ENCODE measurements around the gene THAP4. TPM values are rescaled to one million over a fixed set of nuclear protein-coding genes. Genes with fewer than 3 reads are reported as not detected.
A peak's percentile ranks its signal among the peaks of the same experiment; 100 is the strongest.

The THAP4 gene
- total RNA-seq, 1 donor: 43.4 TPM

- peaks cover 52% of the 10 kb centered on the region for H3K79me2 ChIP-seq (ENCODE audit: insufficient read depth, low read length)
- peak overlapping the region; percentile 37 for H3K27ac ChIP-seq (ENCODE audit: low read depth, low read length)
- H2AFZ ChIP-seq (ENCODE audit: low read length): no peak overlapping the region
- no peak for TF ChIP-seq CTCF (IDR thresholded peaks at IDR 0.05; ENCODE audit: extremely low read depth, low read depth, low read length)
- H3K9me3 ChIP-seq (ENCODE audit: low read depth, low read length): no peaks in the 10 kb centered on the region
- peaks cover 45% of the 10 kb centered on the region for H4K20me1 ChIP-seq (ENCODE audit: insufficient read depth, low read length)
- peak overlapping the region; percentile 40 for H3K4me2 ChIP-seq (ENCODE audit: insufficient read depth, low read length)
- peaks cover 26% of the 10 kb centered on the region for H3K4me1 ChIP-seq (ENCODE audit: insufficient read depth, low read length)
- H3K4me3 ChIP-seq (ENCODE audit: insufficient read depth, low read length): peak overlapping the region; percentile 30
- peak; percentile 100 for DNase-seq (ENCODE audit: insufficient read length, low spot score, missing footprints)
- peaks cover 14% of the 10 kb centered on the region for H3K36me3 ChIP-seq (ENCODE audit: insufficient read depth, low read length)
- no peaks in the 10 kb centered on the region for H3K27me3 ChIP-seq (ENCODE audit: insufficient read depth, low read length)
These were observed 75.1 kb downstream of the THAP4 start for GRCh38 chr2:241561832-241562231.

- no peak overlapping the region for H2AFZ ChIP-seq (ENCODE audit: low read length)
- peaks cover 14% of the 10 kb centered on the region for H3K36me3 ChIP-seq (ENCODE audit: insufficient read depth, low read length)
- peak overlapping the region; percentile 48 for H3K27ac ChIP-seq (ENCODE audit: low read depth, low read length)
- H3K4me2 ChIP-seq (ENCODE audit: insufficient read depth, low read length): peak overlapping the region; percentile 82
- H3K4me1 ChIP-seq (ENCODE audit: insufficient read depth, low read length): peaks cover 26% of the 10 kb centered on the region
- no peaks in the 10 kb centered on the region for H3K27me3 ChIP-seq (ENCODE audit: insufficient read depth, low read length)
- H3K79me2 ChIP-seq (ENCODE audit: insufficient read depth, low read length): peaks cover 49% of the 10 kb centered on the region
- no peak for TF ChIP-seq CTCF (IDR thresholded peaks at IDR 0.05; ENCODE audit: extremely low read depth, low read depth, low read length)
- peak; percentile 96 for DNase-seq (ENCODE audit: insufficient read length, low spot score, missing footprints)
- no peaks in the 10 kb centered on the region for H3K9me3 ChIP-seq (ENCODE audit: low read depth, low read length)
- peaks cover 44% of the 10 kb centered on the region for H4K20me1 ChIP-seq (ENCODE audit: insufficient read depth, low read length)
- H3K4me3 ChIP-seq (ENCODE audit: insufficient read depth, low read length): peak overlapping the region; percentile 83
These were observed 76.0 kb downstream of the THAP4 start for GRCh38 chr2:241560883-241561474.

GRCh38 chr2:241560162-241560882 lies 76.6 kb downstream of the THAP4 start:
- peaks cover 26% of the 10 kb centered on the region for H3K4me1 ChIP-seq (ENCODE audit: insufficient read depth, low read length)
- H3K9me3 ChIP-seq (ENCODE audit: low read depth, low read length): no peaks in the 10 kb centered on the region
- no peak overlapping the region for H2AFZ ChIP-seq (ENCODE audit: low read length)
- H3K27ac ChIP-seq (ENCODE audit: low read depth, low read length): peak overlapping the region; percentile 48
- H3K4me2 ChIP-seq (ENCODE audit: insufficient read depth, low read length): peak overlapping the region; percentile 82
- H4K20me1 ChIP-seq (ENCODE audit: insufficient read depth, low read length): peaks cover 41% of the 10 kb centered on the region
- no peak for TF ChIP-seq CTCF (IDR thresholded peaks at IDR 0.05; ENCODE audit: extremely low read depth, low read depth, low read length)
- DNase-seq (ENCODE audit: insufficient read length, low spot score, missing footprints): peak; percentile 83
- H3K4me3 ChIP-seq (ENCODE audit: insufficient read depth, low read length): peak overlapping the region; percentile 83
- peaks cover 45% of the 10 kb centered on the region for H3K79me2 ChIP-seq (ENCODE audit: insufficient read depth, low read length)
- H3K27me3 ChIP-seq (ENCODE audit: insufficient read depth, low read length): no peaks in the 10 kb centered on the region
- peaks cover 14% of the 10 kb centered on the region for H3K36me3 ChIP-seq (ENCODE audit: insufficient read depth, low read length)

Data from osteoblast (primary cell).